Sigmoid colon (tissue), 4 donors: Measurements from ENCODE around the gene PHF23.

Source experiments
- EP300 ChIP-seq, 4 donors: sonication (generic); formaldehyde crosslinking; IDR thresholded peaks; one replicate each; pipeline ENCODE4 v1.6.1; 2017; ENCODE audit warnings: antibody characterized with exemption in 4 of 4
- POLR2A ChIP-seq, 2 donors: fragments of 450-650 bp; IDR thresholded peaks; one replicate each; pipeline ENCODE4 v1.6.1; 2016; ENCODE audit warnings: antibody characterized with exemption in 2 of 2, mild to moderate bottlenecking in 2 of 2, moderate library complexity in 2 of 2
- POLR2AphosphoS5 ChIP-seq, 4 donors: sonication (generic); formaldehyde crosslinking; IDR thresholded peaks; one replicate each; pipeline ENCODE4 v1.6.1; 2017; ENCODE audit warnings: antibody characterized with exemption in 4 of 4
- TF ChIP-seq, protein P1 (sequence below), 4 experiments: fragments of 450-650 bp in 3 of 4; fragments of 200-600 bp in 1 of 4; IDR thresholded peaks; one replicate each; pipeline ENCODE4 v1.5.1; 2016 to 2019; ENCODE audit warnings: antibody characterized with exemption in 4 of 4, mild to moderate bottlenecking in 3 of 4, moderate library complexity in 2 of 4

DNA sequence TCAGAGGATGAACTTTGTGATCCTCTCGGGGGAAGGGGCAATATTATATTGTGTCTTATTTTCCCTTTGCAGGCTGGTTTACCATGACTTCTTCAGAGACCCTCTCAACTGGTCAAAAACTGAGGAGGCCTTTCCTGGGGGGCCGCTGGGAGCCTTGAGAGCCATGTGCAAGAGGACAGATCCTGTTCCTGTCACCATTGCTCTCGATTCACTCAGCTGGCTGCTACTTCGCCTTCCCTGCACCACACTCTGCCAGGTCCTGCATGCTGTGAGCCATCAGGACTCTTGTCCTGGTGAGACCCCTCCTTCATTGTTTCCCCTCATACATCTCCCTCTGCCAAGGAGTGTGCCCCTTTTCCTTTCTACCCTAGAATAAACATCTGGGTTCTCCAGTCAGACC, 15.3 kb upstream of the PHF23 start:
- TF ChIP-seq, protein P1, sequence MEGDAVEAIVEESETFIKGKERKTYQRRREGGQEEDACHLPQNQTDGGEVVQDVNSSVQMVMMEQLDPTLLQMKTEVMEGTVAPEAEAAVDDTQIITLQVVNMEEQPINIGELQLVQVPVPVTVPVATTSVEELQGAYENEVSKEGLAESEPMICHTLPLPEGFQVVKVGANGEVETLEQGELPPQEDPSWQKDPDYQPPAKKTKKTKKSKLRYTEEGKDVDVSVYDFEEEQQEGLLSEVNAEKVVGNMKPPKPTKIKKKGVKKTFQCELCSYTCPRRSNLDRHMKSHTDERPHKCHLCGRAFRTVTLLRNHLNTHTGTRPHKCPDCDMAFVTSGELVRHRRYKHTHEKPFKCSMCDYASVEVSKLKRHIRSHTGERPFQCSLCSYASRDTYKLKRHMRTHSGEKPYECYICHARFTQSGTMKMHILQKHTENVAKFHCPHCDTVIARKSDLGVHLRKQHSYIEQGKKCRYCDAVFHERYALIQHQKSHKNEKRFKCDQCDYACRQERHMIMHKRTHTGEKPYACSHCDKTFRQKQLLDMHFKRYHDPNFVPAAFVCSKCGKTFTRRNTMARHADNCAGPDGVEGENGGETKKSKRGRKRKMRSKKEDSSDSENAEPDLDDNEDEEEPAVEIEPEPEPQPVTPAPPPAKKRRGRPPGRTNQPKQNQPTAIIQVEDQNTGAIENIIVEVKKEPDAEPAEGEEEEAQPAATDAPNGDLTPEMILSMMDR (IDR thresholded peaks at IDR 0.05), result no peak
- TF ChIP-seq POLR2AphosphoS5 (IDR thresholded peaks at IDR 0.05), result no peak
- TF ChIP-seq POLR2A (IDR thresholded peaks at IDR 0.05), result no peak
- no peak for TF ChIP-seq EP300 (IDR thresholded peaks at IDR 0.05)
